HG02885 (cell line): Measurements from ENCODE around the gene LRP10.
"Not testable (repeated sequence)": the region's sequence is repeated elsewhere in the genome, so short reads cannot be mapped to it uniquely, and the experiment has no call there.

Experiments used
- ATAC-seq: cut with Tn5 transposase; IDR thresholded peaks from one replicate; pipeline ENCODE4 v1.9.1; 2021; ENCODE audit warnings: mild to moderate bottlenecking; ENCODE audit not compliant: unreplicated experiment, poor library complexity

LRP10 gene, protein sequence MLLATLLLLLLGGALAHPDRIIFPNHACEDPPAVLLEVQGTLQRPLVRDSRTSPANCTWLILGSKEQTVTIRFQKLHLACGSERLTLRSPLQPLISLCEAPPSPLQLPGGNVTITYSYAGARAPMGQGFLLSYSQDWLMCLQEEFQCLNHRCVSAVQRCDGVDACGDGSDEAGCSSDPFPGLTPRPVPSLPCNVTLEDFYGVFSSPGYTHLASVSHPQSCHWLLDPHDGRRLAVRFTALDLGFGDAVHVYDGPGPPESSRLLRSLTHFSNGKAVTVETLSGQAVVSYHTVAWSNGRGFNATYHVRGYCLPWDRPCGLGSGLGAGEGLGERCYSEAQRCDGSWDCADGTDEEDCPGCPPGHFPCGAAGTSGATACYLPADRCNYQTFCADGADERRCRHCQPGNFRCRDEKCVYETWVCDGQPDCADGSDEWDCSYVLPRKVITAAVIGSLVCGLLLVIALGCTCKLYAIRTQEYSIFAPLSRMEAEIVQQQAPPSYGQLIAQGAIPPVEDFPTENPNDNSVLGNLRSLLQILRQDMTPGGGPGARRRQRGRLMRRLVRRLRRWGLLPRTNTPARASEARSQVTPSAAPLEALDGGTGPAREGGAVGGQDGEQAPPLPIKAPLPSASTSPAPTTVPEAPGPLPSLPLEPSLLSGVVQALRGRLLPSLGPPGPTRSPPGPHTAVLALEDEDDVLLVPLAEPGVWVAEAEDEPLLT

DNA sequence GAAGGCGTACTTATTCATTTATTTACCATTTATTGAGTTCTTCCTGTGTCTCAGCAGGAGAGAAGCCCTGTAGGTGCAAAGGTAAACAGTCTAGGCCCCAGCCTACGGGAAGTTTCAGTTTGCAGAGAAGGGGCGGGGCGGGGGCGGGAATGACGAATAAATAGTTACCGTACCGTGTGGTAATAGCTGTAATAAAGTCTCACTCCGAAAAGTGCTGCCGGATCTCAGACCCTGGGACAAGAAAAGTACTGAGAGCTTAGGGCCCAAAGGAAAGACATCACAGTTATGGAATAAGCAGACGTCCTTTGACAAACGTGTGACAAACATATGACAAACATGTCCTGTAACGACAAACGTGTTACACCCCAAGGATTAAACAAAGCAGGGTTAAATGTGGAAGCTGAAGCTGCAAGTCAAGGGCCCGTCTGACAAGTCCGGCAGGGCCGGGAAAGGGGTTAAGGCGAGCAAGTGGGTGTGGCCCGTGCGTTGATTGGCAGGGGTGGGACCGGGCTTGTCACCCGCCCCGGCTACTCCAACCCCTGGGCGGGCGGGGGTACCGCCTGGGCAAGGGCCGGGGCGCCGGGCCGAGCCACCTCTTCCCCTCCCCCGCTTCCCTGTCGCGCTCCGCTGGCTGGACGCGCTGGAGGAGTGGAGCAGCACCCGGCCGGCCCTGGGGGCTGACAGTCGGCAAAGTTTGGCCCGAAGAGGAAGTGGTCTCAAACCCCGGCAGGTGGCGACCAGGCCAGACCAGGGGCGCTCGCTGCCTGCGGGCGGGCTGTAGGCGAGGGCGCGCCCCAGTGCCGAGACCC, at the start of gene LRP10:
LRP10 (plus strand) TSS at position 517 of the 809 bp plus-strand sequence. CDS start 564 bp downstream, outside the sequence.
- ATAC-seq: peak; percentile 80

DNA sequence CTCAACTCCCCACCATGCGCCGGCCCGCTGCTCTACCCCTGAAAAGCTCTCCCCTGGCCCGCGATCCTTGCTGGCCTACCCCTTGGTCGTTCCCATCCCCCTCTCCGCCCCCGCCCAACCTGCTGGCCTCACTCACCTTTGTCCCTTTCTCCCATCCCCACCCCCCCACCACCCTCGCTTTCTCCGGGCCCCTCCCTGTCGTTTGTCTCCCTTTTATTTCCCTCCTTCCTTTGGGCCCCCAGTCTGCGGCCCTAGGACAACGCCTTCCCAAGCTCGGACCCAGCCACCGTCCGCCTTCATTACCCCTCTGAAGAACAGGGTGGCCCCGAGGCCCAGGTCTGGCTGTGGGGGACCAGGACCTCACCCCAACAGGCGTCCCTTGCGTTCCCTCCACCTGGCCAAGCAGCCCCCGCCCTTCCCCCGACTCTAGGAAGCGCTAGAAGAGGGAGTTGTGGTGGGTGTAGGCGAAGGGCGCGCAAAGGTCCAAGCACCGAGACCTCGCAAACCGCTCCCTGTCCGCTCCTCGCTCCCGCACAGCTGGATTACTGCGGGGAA, 49.4 kb upstream of the LRP10 start:
- no peak for ATAC-seq

DNA sequence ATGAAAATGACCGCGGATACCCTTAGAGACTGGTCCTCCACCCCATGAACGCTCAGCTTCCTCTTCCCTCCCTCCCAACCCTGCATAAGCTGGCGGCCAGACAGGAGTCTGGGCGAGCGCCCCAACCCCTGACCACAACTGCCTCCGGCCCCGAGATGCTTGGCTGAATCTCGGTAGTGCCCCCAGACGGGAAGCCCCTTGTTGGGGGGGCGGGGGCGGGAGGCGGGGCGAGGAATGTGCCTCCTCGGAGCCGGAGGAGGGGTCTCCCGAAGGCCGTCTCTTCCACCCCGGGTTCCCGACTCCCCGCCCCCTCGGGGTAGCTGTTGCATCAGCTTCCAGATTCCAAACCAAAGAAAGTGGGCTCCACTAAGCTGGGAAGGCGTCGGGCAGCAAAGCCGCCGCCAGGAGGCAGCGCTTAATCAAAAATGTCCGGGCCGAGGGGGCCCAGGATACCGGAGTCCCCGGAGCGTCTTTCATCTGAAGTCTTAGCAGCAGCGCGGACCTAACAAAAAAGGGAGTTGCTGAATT, 48.9 kb upstream of the LRP10 start:
- peak; percentile 61 for ATAC-seq

DNA sequence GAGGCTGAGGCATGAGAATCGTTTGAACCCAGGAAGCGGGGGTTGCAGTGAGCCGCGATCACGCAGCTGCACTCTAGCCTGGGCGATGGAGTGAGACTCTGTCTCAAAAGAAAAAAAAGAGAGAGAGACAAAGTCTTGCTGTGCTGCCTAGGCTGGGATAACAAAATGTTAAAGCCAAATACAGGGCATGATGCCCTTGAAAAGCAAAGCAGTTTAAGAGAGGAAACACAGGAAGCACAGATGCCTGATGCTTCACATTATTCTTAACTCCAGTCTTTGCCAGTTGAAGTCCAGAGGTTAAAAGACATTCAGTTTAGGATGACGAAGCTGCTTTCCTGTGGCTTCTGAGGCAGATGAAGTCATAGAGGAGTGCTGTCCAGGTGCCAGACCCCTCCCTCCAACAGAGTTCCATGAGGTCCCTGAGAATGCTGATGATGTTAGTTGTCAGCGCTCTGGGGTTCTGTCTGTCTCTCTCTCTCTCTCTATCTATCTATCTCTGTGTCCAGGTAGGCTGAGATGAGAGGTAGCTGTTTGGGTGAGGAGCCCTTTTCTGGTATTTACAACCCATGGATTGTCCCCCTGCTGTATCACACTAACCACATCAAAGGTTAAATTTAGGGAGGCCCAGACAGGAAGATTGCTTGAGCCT, 46.7 kb upstream of the LRP10 start:
- ATAC-seq: no peak

DNA sequence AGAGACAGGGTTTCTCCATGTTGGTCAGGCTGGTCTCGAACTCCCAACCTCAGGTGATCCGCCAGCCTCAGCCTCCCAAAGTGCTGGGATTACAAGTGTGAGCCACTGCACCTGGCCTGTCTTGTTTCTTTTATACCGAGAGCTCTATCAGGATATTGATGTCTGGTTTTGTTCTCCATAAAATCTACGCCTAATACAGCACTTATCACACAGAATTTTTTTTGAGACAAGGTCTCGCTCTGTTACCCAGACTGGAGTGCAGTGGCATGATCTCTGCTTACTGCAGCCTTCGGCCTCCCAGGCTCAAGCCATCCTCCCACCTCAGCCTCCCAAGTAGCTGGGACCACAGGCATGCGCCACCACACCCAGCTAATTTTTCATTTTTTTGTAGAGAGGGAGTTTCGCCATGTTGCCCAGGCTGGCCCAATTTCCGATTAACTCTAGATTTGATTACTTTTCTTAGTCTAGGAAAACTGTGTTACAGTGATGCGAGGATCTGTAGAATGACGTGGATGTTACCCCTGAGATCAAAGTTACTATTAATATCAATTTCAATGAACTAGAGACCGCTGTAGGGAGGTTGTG, 42.4 kb upstream of the LRP10 start:
- not testable (repeated sequence) for ATAC-seq

DNA sequence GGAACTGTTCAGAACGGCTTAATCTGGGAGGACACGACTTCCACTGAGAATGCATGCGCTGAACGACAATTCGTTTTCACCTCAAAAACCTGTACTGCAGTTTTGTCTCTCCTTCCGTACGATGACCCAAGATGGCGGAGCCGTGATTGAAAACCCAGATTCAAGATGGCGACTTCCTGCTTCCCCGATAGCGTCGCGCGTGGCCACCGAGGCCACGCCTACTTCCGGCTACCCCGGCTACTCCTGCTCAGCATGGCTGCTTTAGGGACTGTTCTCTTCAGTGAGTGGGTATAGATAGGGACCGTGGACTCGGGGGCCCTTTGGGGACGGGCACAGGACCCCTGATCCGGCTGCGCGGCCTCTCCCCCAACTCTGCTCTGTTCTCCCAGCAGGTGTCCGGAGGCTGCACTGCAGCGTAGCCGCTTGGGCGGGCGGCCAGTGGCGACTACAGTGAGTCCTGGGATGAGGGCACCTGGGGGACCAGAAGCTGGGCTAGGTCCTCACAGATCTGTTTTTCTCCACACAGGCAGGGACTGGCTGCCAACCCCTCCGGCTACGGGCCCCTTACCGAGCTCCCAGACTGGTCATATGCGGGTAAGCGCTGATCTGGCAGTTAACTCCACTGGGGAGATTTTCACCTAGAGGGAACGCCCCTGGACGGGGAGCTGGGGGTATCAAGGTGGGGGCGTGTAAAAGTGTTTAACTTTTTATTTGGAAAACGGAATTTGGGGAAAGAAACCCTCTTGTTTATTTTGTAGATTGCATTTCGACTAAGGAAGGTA, 41.7 kb upstream of the LRP10 start, which contains the start of gene MRPL52:
MRPL52 (plus strand) TSS at position 227 of the 782 bp plus-strand sequence; CDS start at position 253, 26 bp downstream.
- peak; percentile 95 for ATAC-seq

DNA sequence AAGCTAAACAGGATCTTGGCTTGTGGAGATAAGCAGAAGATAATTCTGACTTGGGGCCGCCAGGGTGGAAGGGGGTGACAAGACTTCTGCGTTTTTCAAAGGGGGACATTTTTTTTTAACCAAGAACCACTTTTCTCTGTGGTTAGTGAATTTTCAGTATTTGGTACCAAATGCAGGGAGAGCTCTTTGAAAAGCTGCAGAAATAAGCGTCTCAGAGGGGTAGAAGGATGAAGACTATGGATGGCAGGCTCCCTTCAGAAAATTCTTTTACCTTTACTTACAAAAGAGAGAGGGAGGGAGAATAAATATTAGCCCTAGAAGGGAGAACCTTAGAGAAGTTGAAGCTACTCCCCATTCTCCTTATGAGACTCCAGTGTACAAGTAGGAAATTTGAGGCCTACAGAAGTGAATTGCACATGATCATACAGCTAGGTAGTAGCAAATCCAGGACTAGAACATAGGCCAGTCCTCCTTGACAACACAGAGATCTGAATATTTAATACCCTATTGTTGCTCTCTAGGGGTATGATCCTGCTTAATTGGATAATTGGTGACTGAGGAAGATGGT, 41.0 kb upstream of the LRP10 start:
- no peak for ATAC-seq

DNA sequence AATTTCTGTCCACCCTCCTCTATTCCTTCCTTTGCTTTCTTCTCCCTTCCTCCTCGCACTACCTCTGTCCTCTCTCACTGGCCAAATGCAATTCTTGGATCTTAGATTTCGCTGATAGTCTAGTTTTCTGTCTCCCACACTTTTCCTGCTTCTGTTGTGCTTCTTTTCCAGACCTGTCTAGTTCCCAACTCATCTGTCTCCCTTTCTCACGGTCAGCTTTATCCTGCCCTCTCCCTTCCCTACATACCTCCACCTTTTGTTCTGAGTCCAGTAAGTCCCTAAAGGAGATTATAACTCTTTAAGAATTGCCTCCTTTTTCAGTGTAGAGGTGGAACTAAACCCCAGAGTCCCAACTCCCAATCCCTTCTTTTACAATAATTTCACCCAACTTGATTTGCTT, 36.0 kb upstream of the LRP10 start:
- ATAC-seq: no peak

DNA sequence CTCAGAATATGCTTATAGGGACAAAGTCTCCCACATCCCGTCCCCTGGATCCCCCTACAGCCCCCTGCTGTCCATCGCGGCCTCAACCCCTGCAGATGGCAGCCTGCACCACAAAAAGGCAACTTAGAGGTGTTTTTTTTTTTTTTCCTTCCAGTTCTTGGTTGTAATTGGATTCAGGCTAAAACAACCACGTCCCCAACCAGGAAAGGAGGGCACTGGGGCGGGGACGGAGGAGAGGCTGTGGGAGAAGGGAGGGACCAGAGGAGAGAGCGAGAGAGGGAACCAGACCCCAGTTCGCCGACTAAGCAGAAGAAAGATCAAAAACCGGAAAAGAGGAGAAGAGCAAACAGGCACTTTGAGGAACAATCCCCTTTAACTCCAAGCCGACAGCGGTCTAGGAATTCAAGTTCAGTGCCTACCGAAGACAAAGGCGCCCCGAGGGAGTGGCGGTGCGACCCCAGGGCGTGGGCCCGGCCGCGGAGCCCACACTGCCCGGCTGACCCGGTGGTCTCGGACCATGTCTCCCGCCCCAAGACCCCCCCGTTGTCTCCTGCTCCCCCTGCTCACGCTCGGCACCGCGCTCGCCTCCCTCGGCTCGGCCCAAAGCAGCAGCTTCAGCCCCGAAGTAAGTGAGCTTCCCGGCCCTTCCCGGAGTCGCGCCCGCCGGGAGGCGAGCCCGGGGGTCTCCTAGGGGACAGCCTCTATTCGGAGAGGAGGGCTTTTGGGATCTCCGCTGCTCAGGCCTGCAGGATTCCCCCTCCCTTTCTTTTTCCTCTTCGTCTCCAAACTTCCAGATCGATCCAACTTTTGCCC, 35.0 kb upstream of the LRP10 start, which contains the start of gene MMP14:
MMP14 (plus strand) TSS at position 285 of the 813 bp plus-strand sequence; CDS start at position 518, 233 bp downstream.
- no peak for ATAC-seq

DNA sequence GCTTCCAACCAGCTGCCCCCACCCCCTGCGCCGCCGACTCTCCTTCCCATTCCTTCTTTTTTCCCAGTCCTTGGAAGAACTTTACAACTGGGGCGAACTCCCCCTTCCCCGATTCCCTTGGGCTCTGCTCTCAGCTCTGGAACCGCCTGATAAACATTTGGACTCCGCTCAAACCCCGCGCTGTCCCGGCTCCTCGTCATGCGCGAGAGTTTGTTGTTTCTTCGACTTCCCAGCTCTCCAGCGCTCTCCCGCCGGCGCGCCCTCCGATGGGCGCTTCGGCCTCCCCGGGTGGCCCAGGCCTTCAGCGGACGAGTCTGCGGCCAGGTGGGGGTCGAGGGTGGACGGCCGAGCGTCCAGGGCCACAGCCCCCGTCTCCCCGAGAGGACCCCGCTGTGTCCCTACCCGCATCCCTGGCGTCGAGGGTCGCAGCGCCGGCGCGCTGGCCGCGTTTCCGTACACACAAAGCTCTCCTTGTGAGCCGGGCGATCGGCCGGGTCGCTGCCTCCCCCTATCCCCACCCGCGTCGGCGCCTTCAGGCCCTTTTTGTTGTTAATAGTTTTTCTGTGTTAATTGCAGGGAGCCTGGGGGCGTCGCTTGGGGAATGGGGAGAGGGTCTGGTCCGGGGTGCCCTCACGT, 34.3 kb upstream of the LRP10 start:
- no peak for ATAC-seq

DNA sequence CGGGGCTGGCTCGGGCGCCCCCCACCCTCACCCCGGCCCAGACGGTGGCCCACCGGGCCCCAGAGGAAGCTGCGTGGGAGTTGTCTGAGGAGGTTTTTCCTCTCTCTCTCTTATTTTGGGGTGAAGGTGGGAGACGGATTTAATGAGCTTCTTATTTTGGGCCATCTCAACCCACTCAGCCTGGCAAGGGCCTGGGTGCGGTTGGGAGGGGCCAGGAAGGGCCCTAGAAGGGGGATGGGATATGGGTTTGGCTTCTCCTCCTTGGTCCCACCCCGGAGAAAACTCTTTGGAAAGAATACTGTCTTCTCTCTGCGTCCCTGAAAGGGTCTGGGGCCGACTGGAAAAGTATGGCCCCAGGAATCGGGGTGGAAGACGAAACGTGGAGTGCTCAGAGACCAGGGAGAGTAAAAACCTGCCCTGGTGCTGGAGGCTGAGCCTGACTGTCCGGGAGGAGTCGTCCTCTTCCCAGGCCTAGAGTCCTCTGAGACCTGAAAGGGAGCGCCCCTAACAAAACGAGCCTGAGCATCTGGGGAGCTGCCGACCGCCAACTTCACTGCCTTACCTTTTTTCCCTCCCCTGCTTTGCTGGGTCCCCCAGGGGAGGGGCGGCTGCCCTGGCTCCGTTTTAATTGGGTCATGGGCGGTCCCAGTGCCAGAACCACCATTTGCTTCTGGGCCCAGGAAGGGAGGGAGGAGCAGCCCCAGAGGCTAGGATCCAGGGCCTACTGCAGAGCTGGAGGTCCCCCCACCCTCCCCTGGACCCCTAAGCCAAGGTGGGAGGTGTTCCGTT, 33.6 kb upstream of the LRP10 start:
- no peak for ATAC-seq

DNA sequence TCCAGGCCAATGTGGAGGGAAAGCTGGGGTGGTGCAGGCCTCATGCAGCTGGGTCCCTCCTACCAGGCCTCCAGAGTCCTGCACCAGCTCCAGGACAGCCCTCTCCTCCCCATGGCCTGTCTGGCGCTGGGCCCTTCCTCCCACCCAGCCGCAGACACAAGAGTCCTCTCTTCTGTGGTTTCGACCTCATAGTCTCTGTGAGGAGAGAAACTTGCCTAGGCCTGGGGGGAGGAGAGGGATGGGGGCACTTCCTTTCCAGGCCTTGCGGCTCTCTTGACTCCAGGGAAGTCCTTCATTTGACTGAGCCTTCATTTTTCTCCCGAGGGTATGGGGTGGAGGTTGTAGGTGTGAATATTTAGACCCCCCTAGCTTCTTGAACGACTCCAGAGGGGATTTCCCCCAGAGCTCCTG, 32.9 kb upstream of the LRP10 start:
- peak; percentile 57 for ATAC-seq

DNA sequence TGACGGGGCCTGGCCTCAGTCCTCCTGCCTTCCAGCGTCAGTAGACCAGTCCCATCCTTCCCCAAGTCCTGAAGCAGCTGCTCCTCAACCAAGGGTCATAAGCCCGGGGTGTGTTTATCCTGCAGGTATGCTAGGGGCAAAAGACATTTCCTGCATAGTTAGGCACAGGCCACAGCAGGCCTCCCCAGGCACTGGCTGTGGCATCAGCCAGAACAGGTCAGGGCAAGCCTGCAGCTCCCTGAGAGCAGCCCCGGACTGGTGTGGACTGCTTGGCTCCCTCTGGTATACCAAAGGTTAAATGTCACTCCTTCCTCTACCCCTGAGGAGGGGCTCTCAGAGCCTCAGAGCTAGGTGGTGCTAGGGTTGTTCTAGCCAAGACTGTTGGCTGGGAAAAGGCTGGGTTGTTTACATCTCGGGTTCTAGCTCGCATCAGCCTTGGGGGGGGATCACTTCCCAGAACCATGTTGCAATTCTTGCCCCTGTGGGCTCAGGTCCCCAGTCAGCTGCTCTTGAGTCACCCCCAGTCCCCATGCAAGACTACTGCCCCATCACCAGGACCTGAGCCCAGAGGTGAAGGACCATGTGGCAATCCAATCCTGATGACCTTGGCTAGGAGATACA, 32.3 kb upstream of the LRP10 start:
- ATAC-seq: no peak

DNA sequence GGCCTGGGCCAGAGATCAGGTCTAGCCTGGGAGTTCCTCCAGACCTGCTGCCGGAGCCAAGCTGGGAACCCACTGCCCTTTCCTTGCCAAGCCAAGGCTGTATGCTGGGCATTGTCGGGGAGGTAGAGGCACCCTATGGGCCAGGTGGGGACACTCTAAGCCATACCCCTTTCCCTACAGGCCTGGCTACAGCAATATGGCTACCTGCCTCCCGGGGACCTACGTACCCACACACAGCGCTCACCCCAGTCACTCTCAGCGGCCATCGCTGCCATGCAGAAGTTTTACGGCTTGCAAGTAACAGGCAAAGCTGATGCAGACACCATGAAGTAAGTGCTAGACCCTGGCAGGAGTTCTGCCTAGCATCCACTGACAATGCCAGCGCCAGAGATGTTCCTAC, 30.2 kb upstream of the LRP10 start:
- no peak for ATAC-seq

DNA sequence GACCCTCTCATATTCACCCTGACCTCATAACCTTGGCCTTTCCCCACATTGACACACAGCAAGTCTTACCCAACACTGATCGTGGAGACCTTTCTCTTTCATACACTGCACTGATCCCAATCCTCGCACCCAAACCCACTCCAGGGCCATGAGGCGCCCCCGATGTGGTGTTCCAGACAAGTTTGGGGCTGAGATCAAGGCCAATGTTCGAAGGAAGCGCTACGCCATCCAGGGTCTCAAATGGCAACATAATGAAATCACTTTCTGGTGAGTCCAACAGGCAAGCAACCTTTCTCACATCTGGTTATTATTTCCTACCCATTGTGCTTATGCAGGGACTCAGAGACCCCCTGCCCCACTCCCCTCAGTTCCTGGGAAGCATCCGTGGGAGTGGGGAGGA, 29.8 kb upstream of the LRP10 start:
- no peak for ATAC-seq
